Endothelial cell (in vitro differentiated cells): Measurements from ENCODE around the gene ACSM3. TPM values are rescaled to one million over a fixed set of nuclear protein-coding genes. Genes with fewer than 3 reads are reported as not detected.

Experiments used
- DNase-seq: peaks from one replicate; pipeline ENCODE4 v3.0.0; 2021; ENCODE audit warnings: low spot score
- H3K27ac Mint-ChIP-seq: one replicate; pipeline ENCODE4 v1.8.0; 2021; ENCODE audit warnings: mixed read lengths, inconsistent platforms; ENCODE audit not compliant: unreplicated experiment
- H3K27me3 Mint-ChIP-seq: one replicate; pipeline ENCODE4 v1.8.0; 2021; ENCODE audit warnings: mild to moderate bottlenecking, moderate library complexity, mixed read lengths, inconsistent platforms; ENCODE audit not compliant: unreplicated experiment
- H3K36me3 Mint-ChIP-seq: one replicate; pipeline ENCODE4 v1.8.0; 2021; ENCODE audit warnings: mild to moderate bottlenecking, low read depth, mixed read lengths, inconsistent platforms; ENCODE audit not compliant: unreplicated experiment
- H3K4me1 Mint-ChIP-seq: one replicate; pipeline ENCODE4 v1.8.0; 2021; ENCODE audit warnings: mild to moderate bottlenecking, mixed read lengths, inconsistent platforms; ENCODE audit not compliant: unreplicated experiment
- H3K4me3 Mint-ChIP-seq: one replicate; pipeline ENCODE4 v1.8.0; 2021; ENCODE audit warnings: mild to moderate bottlenecking, mixed read lengths, inconsistent platforms; ENCODE audit not compliant: unreplicated experiment
- H3K9me3 Mint-ChIP-seq: one replicate; pipeline ENCODE4 v1.8.0; 2021; ENCODE audit warnings: mixed read lengths, inconsistent platforms; ENCODE audit not compliant: unreplicated experiment
- total RNA-seq: library from RNA; stranded (reverse); fragmentation: NEBNext Ultra II Directional; extraction: Animal tissue kit (Norgen Biotek cat#: 25700); gene quantifications from one replicate; pipeline ENCODE4 v1.2.1, GENCODE V29; 2021; ENCODE audit not compliant: unreplicated experiment
- TF ChIP-seq, protein P1 (sequence below): fragments of 200-600 bp; sonication (generic); IDR thresholded peaks from one replicate; pipeline ENCODE4 v1.5.0; 2021; ENCODE audit warnings: antibody characterized with exemption; ENCODE audit not compliant: unreplicated experiment

Gene ACSM3
- total RNA-seq, 1 donor from 2014 or later, result 10.3 TPM

DNA sequence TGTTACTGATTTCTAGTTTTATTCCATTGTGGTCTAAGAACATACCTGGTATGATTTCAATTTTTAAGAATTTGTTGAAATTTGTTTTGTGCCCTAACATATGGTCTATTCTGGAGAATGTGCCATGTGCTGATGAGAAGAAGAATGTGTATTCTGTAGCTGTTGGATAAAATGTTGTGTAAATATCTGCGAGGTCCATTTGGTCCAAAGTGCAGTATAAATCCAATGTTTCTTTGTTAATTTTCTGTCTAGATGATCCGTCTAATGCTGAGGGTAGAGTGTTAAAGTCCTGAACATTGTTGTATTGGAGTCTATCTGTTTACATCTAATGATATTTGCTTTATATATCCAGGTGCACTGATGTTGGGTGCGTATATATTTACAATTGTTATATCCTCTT is 9.9 kb downstream of the ACSM3 start:
- Mint-ChIP-seq H3K27me3 (no peaks in the 10 kb centered on the region), H3K36me3 (no peaks in the 10 kb centered on the region), H3K4me1 (no peaks in the 10 kb centered on the region), H3K4me3 (no peak overlapping the region), H3K9me3 (no peaks in the 10 kb centered on the region), H3K27ac (no peak overlapping the region)
- DNase-seq, result no peak
- TF ChIP-seq, protein P1, sequence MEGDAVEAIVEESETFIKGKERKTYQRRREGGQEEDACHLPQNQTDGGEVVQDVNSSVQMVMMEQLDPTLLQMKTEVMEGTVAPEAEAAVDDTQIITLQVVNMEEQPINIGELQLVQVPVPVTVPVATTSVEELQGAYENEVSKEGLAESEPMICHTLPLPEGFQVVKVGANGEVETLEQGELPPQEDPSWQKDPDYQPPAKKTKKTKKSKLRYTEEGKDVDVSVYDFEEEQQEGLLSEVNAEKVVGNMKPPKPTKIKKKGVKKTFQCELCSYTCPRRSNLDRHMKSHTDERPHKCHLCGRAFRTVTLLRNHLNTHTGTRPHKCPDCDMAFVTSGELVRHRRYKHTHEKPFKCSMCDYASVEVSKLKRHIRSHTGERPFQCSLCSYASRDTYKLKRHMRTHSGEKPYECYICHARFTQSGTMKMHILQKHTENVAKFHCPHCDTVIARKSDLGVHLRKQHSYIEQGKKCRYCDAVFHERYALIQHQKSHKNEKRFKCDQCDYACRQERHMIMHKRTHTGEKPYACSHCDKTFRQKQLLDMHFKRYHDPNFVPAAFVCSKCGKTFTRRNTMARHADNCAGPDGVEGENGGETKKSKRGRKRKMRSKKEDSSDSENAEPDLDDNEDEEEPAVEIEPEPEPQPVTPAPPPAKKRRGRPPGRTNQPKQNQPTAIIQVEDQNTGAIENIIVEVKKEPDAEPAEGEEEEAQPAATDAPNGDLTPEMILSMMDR, result no peak

GRCh38 chr16:20774703-20775362 is 11.0 kb downstream of the ACSM3 start:
- Mint-ChIP-seq H3K27me3 (no peaks in the 10 kb centered on the region), H3K9me3 (no peaks in the 10 kb centered on the region), H3K36me3 (no peaks in the 10 kb centered on the region), H3K27ac (no peak overlapping the region), H3K4me1 (no peaks in the 10 kb centered on the region), H3K4me3 (no peak overlapping the region)
- TF ChIP-seq, protein P1, result peak; percentile 79
- DNase-seq, result peak; percentile 87

GRCh38 chr16:20781697-20782096 is 17.9 kb downstream of the ACSM3 start:
- Mint-ChIP-seq H3K4me1 (no peaks in the 10 kb centered on the region), H3K36me3 (no peaks in the 10 kb centered on the region), H3K27ac (no peak overlapping the region), H3K27me3 (no peaks in the 10 kb centered on the region), H3K4me3 (no peak overlapping the region), H3K9me3 (no peaks in the 10 kb centered on the region)
- TF ChIP-seq, protein P1, result no peak
- DNase-seq, result no peak

DNA sequence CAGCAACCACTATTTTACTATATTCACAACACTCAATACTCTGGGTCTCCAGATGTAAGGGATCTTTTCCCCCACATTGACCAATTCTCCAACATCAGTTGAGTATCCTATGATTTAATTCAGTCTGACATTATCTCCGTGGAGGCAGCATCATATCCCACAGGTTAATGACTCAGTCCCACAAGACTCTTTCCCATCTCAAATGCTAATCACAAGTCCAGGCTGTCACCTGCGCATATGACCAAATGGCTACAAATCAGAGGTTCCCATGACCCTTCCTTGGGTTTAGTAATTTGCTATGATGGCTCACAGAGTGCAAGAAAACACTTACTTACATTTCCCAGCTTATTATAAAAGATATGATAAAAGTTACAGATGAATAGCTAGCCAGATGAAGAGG is 18.7 kb downstream of the ACSM3 start:
- Mint-ChIP-seq H3K4me1 (no peaks in the 10 kb centered on the region), H3K27ac (no peak overlapping the region), H3K27me3 (no peaks in the 10 kb centered on the region), H3K9me3 (no peaks in the 10 kb centered on the region), H3K4me3 (no peak overlapping the region), H3K36me3 (no peaks in the 10 kb centered on the region)
- DNase-seq, result no peak
- TF ChIP-seq, protein P1, result no peak

- TF ChIP-seq, protein P1, result no peak
- DNase-seq, result no peak
- Mint-ChIP-seq H3K36me3 (no peaks in the 10 kb centered on the region), H3K27me3 (no peaks in the 10 kb centered on the region), H3K9me3 (no peaks in the 10 kb centered on the region), H3K27ac (no peak overlapping the region), H3K4me1 (no peaks in the 10 kb centered on the region), H3K4me3 (no peak overlapping the region)
Observed at GRCh38 chr16:20784204-20784603, 20.4 kb downstream of the ACSM3 start.
